Skin of body (tissue), 2 donors: ENCODE data around the gene WIPF3. TPM values are rescaled to one million over a fixed set of nuclear protein-coding genes. Genes with fewer than 3 reads are reported as not detected.
"Not testable (repeated sequence)": the region's sequence is repeated elsewhere in the genome, so short reads cannot be mapped to it uniquely, and the experiment has no call there.

Experiments
- DNase-seq: peaks from one replicate; lab custom pipeline; 2025; lab: John Stamatoyannopoulos, UW
- total RNA-seq: library from RNA; depleted of rRNA; stranded (reverse); fragments of >200 nt; gene quantifications from one replicate; pipeline ENCODE4 v1.2.3, GENCODE V29; 2014

WIPF3 gene
- total RNA-seq, 1 donor from 2014 or later, result 0.59 TPM

DNA sequence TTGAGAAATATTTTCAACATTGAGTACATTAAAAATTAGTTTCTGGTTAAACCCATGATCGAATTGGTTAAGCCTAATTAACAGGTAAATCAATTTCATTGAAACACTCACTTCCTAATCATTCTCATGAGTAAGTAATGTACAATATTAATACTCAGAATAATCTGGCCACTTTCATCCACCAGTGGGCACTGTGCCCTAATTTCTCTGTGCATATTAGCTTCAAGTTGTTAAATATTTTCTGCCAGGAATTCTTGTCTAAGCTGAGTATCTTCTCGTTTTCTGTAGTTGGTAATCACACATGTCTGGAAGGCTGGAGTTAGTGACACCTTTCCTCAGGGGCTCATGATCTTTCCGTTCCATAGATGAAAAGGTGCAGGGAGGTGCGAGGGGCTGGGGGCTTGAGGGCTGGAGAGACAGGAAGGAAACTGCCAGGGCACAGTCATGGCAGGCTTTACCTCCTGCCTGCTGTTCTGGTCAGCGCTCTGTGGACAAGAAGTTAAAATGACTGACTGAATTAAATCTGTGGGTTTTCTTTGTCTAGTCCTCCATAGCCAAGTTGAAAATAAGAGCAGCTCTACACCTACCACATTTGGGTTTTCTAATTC is 71.9 kb downstream of the WIPF3 start:
- peak; percentile 18 for DNase-seq

DNA sequence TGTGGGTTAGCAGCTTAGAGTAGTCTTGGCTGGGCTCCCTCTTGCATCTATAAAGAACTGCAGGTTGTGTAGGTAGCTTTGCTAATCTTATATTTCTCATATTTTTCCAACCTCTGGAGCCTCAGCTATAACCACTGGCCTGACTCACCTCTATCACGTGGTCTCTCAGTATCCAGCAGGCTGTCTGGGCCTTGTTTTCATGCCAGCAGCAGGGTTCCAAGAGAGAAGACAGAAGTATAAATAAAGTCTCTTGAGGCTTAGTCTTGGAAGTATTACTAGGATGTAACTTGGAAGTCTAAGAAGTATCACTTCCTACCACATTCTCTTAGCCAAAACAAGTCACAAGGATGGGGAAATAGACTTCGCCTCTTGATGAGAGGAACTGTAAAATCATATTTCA is 73.3 kb downstream of the WIPF3 start:
- no peak for DNase-seq

DNA sequence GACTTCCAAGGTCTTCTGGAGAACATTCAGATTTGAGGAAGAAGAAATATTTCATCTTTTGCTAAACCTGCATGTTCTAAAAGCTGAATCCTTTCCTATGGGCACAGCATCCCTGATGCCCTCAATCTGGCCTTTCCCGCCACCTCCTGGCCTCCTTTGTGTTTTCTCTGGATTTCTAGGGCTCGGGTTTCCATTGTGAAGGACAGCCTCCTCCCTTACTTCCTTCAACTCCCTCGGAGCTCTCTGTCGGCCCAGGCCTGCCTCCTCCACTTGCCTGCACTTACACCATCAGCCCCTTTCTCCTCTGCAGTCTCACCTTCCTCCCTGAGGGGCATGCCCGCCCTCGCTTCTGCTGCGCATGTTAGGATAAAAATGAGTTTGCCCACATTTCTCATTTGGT is 75.4 kb downstream of the WIPF3 start:
- no peak for DNase-seq

DNA sequence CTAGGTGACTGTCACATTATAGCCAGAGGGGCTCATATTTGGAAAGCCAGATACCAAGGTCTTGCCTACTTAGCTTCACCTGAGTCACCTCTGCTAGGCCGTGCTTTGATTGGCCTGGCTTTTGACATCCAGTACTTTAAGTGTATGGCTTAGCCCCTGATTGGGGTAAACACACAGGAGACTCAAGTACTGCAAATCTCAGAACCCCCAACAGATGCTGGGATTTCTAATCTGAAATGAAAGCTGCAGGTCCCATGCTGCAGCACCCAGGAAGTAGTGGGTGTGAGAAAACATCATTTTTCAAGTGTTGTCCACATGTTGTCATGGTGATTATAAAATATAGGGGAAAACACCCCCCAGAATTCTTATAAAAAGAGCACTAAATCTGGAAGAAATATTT is 76.2 kb downstream of the WIPF3 start:
- no peak for DNase-seq

DNA sequence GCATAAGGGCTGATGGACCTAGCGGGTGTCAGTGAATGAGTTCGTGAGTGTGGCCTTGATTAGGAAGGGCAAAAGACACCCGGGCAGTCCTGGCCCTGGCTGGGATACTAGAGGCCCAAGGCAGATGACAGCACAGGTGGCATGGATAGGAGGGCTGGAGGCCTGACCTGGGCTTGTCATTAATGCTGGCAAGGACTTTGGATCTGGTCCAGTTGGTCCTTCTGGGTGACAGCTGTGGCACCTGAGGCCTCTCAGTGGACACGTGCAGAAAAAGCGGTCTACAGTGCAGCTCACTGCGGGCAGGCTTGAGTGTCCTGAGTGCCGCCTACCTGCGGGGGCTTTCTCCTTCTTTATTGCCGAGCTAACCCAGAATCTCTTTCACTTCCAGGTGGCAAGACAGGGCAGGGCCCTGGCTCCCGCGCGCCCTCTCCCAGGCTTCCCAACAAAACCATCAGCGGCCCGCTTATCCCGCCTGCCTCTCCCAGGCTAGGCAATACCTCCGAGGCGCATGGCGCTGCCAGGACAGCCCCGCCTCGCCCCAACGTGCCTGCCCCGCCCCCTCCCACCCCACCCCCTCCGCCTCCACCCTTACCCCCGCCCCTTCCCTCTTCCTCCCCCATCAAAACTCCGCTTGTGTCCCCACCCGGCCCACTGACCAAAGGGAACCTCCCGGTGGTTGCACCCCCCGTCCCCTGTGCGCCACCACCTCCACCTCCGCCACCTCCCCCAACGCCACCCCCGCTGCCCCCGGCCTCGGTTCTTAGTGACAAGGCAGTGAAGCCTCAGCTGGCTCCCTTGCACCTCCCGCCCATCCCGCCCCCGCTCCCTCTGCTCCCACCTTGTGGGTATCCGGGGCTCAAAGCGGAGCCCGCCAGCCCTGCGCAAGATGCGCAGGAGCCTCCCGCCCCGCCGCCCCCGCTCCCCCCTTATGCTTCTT is 77.4 kb downstream of the WIPF3 start:
- no peak for DNase-seq

DNA sequence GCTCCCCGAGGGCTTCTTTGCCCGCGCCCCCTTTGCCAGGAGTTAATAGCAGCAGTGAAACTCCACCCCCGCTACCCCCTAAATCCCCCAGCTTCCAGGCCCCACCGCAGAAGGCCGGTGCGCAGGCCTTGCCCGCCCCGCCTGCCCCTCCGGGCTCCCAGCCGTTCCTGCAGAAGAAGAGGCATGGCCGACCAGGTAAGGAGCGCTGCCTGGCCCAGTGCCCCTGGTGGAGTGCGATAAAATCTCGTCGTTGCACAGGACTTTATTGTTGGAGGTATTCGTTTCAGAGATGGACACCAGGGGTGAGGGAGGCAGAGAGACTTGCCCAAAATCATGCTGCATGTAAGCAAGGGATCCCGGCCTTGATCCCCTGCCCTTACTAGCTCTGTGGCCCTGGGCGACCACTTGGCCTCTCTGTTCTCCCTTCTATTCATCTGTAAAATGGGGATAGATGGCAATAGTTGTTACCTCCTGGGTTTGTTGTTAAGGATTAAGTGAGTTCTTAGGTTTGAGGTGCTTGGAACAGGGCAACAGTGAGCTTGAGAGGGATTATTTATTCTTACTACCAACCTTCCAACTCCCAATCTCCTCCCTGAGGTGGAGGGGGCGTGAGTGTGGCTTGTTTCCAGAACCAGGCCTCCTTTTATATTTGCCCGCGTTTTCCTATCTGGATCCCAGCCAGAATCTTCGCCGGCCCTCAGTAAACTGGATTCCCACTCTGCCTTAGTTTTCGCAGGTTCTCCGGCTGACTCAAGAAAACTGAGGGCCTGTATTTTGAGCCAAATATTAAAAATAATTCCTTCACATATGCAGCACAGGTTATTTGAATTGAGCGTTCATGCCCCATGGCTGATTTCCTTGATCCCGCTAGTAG is 78.3 kb downstream of the WIPF3 start:
- no peak for DNase-seq

DNA sequence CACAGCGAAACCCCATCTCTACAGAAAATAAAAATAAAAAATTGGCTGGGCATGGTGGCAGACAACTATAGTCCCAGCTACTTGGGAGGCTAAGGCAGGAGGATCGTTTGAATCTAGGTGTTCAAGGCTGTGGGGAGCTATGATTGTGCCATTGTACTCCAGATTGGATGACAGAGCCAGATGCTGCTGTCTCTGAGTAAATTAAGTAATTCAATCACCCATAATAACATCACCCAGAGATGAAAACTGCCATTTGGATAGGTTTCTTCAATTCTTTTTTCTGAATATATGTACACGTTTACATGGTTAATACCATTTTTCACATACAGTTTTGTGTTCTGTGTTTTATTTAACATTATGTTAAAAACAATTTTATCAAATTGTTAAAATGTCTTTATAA is 79.3 kb downstream of the WIPF3 start:
- DNase-seq, result no peak

DNA sequence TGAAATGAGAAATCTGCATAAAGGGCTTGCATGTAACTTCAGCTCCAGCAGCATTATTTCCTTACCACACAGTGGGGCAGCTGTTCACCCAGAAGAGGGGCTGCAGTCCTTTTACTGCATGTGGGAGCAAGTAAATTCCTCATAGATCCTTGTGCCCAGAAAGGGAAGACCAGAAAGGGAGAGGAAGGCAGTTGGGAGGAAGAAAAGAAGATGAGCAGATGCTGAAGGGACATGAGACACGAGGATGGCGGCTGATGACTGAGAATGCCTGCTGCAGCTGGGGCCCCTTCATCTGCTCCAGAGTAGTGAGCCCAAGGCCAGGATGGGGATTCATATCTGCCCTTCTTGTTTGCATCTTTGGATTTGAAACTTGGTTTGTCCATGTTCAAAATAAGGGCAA is 80.5 kb downstream of the WIPF3 start:
- no peak for DNase-seq

DNA sequence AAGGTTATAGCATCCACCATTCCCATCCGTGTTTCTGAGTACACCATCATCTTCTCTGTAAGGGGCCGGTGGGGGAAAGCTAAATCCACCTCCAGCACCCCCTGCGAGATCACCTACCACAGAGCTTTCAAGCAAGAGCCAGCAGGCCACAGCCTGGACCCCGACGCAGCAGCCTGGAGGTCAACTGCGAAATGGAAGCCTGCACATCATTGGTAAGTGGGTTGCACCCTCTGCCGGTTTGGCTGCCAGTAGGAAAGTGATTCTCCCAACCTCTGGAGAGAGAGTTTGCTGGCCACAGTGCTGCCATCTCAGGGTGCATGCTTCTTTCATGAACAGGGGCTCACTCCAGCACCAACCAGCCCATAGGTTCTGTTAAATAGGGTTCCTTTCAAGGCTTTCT is 81.7 kb downstream of the WIPF3 start:
- no peak for DNase-seq

DNA sequence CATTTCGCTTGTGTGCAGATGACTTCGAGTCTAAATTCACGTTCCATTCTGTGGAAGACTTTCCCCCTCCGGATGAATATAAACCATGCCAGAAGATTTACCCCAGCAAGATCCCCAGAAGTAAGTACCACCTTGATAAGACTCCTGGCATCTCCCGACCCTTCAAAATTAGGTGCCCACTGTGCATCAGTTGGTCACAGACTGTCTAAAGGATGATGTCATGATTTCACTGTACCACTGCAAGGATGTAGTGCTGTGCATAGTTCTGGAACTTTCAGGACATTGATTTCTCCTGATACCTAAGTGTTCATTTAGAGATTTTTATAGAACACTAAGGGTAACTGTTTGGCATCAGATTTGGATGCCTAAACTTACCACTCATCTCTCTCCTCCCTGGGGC is 83.0 kb downstream of the WIPF3 start:
- peak; percentile 16 for DNase-seq

DNA sequence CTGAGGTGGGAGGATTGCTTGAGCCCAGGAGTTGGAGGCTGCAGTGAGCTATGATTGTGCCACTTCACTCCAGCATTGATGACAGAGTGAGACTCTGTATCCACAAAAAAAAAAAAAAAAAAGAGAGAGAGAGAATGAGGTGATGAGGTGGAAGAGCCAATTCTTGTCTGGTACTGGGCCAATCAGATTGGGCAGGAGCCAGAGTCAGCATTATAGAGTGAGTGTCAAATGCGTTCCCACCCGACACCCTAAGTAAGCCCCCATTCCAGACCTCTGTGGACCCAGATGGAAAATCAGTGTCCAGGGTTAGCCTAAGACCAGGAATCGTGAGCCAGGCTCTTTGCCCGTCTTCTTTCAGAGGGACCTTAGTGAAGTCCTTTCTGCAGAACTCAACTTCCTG is 83.9 kb downstream of the WIPF3 start:
- no peak for DNase-seq

DNA sequence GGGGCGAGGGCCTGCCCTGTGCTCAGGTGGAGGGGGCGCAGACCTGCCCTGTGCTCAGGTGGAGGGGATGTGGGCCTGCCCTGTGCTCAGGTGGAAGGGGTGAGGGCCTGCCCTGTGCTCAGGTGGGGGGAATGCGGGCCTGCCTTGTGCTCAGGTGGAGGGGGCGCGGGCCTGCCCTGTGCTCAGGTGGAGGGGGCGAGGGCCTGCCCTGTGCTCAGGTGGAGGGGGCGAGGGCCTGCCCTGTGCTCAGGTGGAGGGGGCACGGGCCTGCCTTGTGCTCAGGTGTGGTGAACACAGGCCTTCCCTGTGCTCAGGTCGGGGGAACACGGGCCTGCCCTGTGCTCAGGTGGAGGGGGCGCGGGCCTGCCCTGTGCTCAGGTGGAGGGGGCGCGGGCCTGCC is 84.5 kb downstream of the WIPF3 start:
- DNase-seq, result not testable (repeated sequence)

DNA sequence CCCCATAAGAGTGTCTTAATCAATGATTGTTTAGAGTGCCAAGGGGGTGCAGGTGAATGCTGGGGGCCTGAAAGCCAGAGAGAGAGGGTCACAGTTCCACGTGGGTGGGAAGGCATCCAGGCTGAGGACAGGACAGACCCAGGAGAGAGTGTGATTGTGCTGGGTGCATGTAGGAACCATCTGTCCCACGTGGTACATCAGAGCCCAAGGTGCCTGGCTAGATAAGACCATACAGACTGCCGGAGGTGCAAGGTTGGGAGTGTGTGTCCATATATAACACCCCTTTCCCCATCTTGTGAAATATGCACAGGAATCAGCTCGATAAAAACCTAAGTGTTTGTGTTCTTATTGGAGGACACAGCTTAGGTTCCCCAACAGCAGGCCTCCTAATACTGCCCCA is 85.5 kb downstream of the WIPF3 start:
- no peak for DNase-seq

DNA sequence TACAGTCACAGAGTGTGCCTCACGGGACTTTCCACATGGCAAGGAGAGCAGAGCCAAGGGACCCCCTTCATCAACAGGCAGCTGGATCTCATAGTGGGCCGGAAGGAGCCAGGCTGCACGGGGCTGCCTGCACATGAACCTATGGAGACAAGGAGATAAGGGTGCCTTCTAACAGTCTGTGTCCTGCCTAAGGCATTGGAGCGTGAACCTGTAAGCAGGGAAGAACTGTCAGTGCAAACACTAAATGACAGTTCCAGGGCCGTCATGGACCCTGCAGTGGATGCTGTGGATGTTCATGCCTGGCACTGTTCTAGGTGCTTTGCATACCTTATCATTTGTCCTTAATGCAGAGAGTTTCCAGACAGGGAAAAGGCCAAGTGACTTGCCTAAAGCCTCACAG is 85.9 kb downstream of the WIPF3 start:
- DNase-seq, result no peak

DNA sequence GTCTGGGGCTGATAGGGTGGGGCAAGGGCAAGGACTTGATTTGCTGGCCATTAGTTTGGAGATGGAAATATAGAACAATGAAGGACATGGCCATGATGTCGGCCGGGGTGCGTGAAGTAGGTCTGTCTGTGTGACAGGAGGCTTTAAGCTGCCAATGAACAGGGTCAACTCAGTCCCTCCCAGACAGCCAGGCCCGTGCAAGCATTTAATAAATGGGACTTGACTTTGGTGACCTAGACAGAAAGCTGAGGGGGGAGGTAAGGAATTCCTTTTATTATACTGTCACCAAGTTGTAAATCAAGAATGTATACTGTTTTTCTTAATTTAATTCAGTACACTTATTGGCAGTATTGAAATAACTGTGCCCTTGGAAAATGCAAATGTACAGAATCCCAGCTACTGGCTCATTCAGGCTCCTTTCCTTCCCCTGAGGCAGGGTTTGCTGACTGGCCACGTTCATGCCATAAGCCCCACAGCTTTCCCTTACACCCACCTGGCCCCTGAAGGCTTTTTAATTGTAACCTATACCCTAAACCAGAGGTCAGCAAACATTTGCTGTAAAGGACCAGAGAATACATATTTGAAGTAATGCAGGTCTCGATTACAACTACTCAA is 87.2 kb downstream of the WIPF3 start:
- DNase-seq, result no peak

DNA sequence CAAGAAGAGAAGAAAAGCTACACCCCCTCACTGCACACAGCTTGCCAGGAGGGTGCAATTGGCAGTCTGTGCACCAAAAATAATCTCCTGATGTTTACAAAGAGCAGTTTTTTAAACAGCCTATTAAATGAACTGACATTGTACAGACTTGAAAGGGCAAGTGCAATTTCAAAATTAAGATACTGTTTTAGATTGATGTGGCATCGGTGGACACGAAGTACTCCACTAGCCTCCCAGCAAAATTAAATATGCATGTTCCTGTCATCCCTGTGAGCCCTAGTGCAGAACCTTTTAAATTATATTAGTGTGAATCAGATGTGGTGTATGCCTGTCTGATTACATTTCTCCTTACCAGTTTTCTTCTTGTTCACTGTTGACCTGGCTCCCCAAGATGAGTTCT is 87.9 kb downstream of the WIPF3 start:
- DNase-seq, result no peak

DNA sequence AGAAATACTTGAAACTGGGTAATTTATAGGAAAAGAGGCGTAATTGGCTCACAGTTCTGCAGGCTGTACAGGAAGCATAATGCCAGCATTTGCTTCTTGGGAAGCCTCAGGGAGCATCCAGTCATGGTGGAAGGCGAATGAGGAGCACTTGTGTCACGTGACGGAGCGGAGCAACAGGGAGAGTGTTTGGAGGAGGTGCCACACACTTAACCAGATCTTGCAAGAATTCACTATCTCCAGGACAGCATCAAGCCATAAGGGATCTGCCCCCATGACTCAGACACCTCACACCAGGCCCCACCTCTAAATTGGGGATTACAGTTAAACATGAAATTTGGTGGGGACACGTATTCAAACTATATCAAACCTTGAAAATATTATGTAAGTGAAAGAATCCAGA is 89.3 kb downstream of the WIPF3 start:
- no peak for DNase-seq

DNA sequence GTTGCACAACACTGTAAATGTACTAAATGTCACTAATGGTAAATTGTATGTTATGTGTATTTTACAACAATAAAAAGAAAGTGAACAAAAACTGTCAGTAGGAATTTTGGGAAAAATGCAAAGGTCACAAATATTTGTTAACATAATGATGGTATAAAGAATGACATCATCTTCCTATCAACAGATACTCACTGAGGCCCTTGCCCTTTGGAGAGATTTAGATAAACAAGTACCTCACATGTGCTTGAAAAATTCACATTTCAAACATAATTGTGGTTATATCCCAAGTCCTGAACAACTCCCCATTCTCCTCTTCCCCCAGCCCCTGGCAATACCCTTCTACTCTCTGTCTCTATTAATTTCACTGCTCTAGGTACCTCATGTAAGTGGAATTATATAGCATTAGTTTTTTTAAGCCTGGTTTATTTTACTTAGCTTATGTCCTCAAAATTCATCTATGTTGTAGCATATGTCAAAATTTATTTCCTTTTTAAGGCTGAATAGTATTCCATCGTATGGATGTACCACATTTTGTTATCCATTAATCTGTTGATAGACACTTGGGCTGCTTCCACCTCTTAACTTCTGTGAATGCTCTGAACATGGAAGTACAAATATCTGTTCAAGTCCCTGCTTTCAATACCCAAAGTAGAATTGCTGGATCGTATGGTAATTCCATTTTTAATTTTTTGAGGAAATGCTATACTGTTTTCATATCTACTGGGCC is 90.5 kb downstream of the WIPF3 start:
- DNase-seq, result no peak

DNA sequence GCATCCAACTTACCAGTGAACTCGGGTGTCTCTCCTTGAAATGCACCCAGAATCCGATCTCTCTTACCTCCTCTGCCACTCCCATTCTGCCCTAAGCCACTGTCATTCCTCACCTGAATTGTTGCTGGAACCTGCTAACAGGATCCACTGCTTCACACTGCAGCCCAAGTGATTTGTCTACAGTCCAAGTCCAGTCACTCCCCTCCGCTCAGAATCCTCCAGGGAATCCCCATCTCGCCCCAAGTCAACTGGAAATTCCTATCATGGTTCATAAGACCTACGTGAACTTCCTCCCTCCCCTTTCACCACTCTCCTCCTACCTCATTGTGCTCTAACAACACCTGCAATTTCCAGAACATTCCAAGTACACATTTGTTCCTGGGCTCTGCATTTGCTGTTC is 92.0 kb downstream of the WIPF3 start:
- no peak for DNase-seq

DNA sequence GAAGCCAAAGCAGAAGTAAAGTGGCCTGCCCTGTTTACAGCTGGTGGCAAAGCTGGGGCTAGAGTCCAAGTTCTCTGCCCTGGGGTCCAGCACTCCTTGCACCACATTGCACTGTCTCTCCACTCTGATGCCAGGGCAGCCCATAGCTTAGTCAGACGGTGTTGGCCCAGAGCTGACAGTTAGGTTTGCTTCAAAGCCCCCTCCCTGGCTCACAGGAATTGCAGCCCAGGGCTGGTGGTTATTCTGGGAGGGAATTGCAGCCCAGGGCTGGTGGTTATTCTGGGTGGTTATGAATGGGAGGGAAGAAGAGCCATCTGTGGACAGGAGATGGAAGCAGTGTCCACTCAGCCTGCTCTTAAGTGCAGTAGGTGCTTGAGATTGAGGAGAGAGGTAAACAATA is 94.4 kb downstream of the WIPF3 start:
- no peak for DNase-seq
